ENCODE data around the gene HECTD4. TPM values are rescaled to one million over a fixed set of nuclear protein-coding genes. Genes with fewer than 3 reads are reported as not detected.

The HECTD4 gene
- total and polyA plus RNA-seq, 2 experiments from 2014 or later, result 25.7 to 36.9 TPM

GRCh38 chr12:112148031-112148513 lies 234.2 kb downstream of the HECTD4 start:
- Histone ChIP-seq H3K79me2 (replicated peaks; ENCODE audit: insufficient read depth) (no peaks in the 10 kb centered on the region), H3K27me3 (ENCODE audit: insufficient read depth) (no peaks in the 10 kb centered on the region), H3K4me2 (no peak overlapping the region), H3K27ac (ENCODE audit: low read depth) (no peak overlapping the region), H3K4me1 (ENCODE audit: insufficient read depth) (no peaks in the 10 kb centered on the region), H4K20me1 (replicated peaks; ENCODE audit: insufficient read depth) (0 out of 2 replicates have a peak, but pooled peaks cover 6% of the 10 kb centered on the region), H3K4me3 (no peak overlapping the region), H2AFZ (no peak overlapping the region), H3F3A (replicated peaks; ENCODE audit: low read depth) (no peaks in the 10 kb centered on the region), H3K36me3 (ENCODE audit: insufficient read depth) (peaks cover 46% of the 10 kb centered on the region), H3K9me2 (ENCODE audit: insufficient read depth) (no peaks in the 10 kb centered on the region)
- Mint-ChIP-seq H3K9me3 (no peaks in the 10 kb centered on the region), H3K27ac (no peak overlapping the region), H3K36me3 (ENCODE audit: low read depth) (peaks cover 51% of the 10 kb centered on the region), H3K4me3 (no peak overlapping the region), H3K27me3 (ENCODE audit: insufficient read depth, low read depth, poor library complexity) (no peaks in the 10 kb centered on the region), H3K4me1 (no peaks in the 10 kb centered on the region)
- ATAC-seq (no peak), DNase-seq (ENCODE audit: low spot score) (no peak)
- no peak for TF ChIP-seq ETS1 (IDR thresholded peaks at IDR 0.05)
- no peak for TF ChIP-seq STAT1 (IDR thresholded peaks at IDR 0.05; ENCODE audit: unreplicated experiment)

- no peak overlapping the region for H3K4me2 ChIP-seq
Observed at GRCh38 chr12:112146123-112146522, 236.1 kb downstream of the HECTD4 start.

More at GRCh38 chr12:112146123-112146522, 236.1 kb downstream of the HECTD4 start:
- Histone ChIP-seq H3K79me2 (replicated peaks; ENCODE audit: insufficient read depth) (no peaks in the 10 kb centered on the region), H3K4me1 (ENCODE audit: insufficient read depth) (no peaks in the 10 kb centered on the region), H3K36me3 (ENCODE audit: insufficient read depth) (peaks cover 39% of the 10 kb centered on the region), H3K27me3 (ENCODE audit: insufficient read depth) (no peaks in the 10 kb centered on the region), H3K4me3 (no peak overlapping the region), H4K20me1 (replicated peaks; ENCODE audit: insufficient read depth) (0 out of 2 replicates have a peak, but pooled peaks cover 6% of the 10 kb centered on the region), H3F3A (replicated peaks; ENCODE audit: low read depth) (no peaks in the 10 kb centered on the region), H3K27ac (ENCODE audit: low read depth) (no peak overlapping the region), H3K9me2 (ENCODE audit: insufficient read depth) (no peaks in the 10 kb centered on the region), H2AFZ (no peak overlapping the region)
- TF ChIP-seq STAT1 (IDR thresholded peaks at IDR 0.05; ENCODE audit: unreplicated experiment) (no peak), ETS1 (IDR thresholded peaks at IDR 0.05) (no peak), CTCF (conservative IDR thresholded peaks at IDR 0.05; ENCODE audit: low read depth in 2 of 2) (no peak), CREB1 (CRISPR knock-in tag; IDR thresholded peaks at IDR 0.05; ENCODE audit: low read depth) (no peak), ZNF114 (CRISPR knock-in tag; IDR thresholded peaks at IDR 0.05) (no peak), ZNF462 (CRISPR knock-in tag; IDR thresholded peaks at IDR 0.05) (no peak), EZH2 (IDR thresholded peaks at IDR 0.05; ENCODE audit: low read depth, unreplicated experiment) (no peak)
- H3K4me3 Mint-ChIP-seq, result no peak overlapping the region
- no peaks in the 10 kb centered on the region for H3K27me3 Mint-ChIP-seq (ENCODE audit: insufficient read depth, low read depth, poor library complexity)
- ATAC-seq (no peak), DNase-seq (ENCODE audit: low spot score) (no peak)
- no peaks in the 10 kb centered on the region for H3K4me1 Mint-ChIP-seq
- peaks cover 40% of the 10 kb centered on the region; the same call in 2 of the 3 replicates for H3K36me3 Mint-ChIP-seq (ENCODE audit: low read depth)
- H3K9me3 Mint-ChIP-seq, result no peaks in the 10 kb centered on the region
- no peak overlapping the region for H3K27ac Mint-ChIP-seq

Data from GM23338 (cell line).